HG02623 (cell line): ENCODE results near the gene UBASH3B.

Experiments used
- ATAC-seq: cut with Tn5 transposase; IDR thresholded peaks from one replicate; pipeline ENCODE4 v1.9.1; 2021; ENCODE audit warnings: moderate library complexity; ENCODE audit not compliant: unreplicated experiment

The UBASH3B gene

DNA sequence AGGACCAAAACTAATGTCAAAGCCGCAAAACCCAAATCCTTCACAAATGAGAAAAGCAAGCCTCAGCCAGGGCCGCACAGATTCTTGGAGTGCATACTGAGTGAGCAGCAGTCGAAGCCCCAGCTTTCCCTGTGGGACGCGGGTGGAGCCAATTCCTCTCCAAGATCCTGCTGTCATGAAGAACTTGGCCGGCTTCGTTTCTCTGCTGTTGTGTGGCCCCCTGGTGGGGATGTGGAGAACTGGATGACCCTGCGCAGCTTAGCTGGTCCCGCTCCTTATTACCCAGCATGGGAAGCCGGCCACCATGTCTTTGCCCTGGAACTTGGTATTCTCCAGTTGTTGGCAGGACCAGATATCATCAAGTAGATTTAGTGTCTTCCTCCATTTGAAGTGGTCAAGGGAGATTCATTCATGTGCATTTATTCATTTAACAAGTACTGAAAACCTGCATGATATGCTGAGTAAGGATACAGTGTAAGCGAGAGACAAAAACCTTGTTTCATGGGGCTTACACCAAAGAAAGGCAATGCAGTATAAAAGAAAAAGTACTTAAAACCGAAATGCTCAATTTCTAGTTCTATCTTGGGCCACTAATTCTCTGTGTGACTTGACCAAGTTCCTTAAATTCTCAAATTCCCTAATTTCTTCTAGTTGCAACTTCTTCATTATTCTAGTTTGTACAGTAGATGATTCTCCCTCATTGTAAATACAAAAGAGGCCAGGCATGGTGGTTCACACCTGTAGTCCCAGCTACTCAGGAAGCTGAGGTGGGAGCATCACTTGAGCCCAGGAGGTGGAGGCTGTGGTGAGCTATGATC is 126.1 kb downstream of the UBASH3B start:
- no peak for ATAC-seq

DNA sequence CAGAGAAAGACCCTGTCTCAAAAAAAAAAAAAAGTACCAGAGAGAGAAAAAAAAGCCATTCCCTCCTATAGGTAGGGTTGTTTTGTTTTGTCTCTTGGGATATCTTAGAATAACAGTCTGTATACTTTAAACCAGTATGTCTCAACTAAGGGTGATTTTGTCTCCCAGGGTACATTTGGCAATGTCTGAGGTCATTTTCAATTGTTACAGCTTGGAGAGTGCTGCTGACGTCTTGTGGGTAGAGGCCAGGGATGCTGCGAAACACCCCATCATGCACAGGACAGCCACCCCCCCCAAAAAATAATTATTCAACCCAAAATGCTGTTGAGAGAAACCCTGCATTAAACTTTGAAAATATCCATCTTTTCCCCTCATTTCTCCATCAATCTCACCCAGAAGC is 126.7 kb downstream of the UBASH3B start:
- ATAC-seq, result no peak

GRCh38 chr11:122784325-122784955 is 128.9 kb downstream of the UBASH3B start:
- ATAC-seq, result no peak

GRCh38 chr11:122785031-122785541 is 129.6 kb downstream of the UBASH3B start:
- no peak for ATAC-seq

- ATAC-seq, result no peak
These were observed 131.4 kb downstream of the UBASH3B start for GRCh38 chr11:122786896-122787295.

- ATAC-seq, result no peak
These were observed 133.4 kb downstream of the UBASH3B start for GRCh38 chr11:122788781-122789535.

DNA sequence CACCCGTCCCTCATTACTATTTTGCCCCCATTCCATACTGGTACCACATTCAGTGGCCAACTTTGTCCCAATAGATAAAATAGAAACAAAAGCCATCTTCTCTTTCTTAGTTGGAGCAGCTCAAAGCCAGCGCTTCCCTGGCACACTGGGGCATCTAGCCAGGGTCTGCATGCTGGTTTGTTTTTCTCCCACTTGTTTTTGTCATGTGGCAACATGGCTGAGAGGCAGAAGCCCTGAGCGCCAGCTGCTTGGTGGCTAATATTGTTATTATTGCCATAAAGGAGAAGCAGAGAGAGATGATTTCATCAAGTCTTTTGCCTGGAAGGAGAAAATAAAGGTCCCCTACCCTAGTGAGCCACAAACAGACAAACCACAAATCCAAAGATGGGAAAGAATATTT is 134.4 kb downstream of the UBASH3B start:
- ATAC-seq, result no peak

GRCh38 chr11:122791411-122791810 is 135.9 kb downstream of the UBASH3B start:
- ATAC-seq, result no peak

- no peak for ATAC-seq
These were observed 136.3 kb downstream of the UBASH3B start for GRCh38 chr11:122791836-122792235.

- ATAC-seq, result no peak
These were observed 138.0 kb downstream of the UBASH3B start for GRCh38 chr11:122793515-122793914.

GRCh38 chr11:122795307-122795706 is 139.8 kb downstream of the UBASH3B start:
- ATAC-seq, result no peak

- peak; percentile 53 for ATAC-seq
These were observed 140.7 kb downstream of the UBASH3B start for GRCh38 chr11:122796128-122796717.

GRCh38 chr11:122797651-122798050 is 142.1 kb downstream of the UBASH3B start:
- no peak for ATAC-seq

GRCh38 chr11:122799406-122800105 is 144.0 kb downstream of the UBASH3B start:
- no peak for ATAC-seq

GRCh38 chr11:122802876-122803275 is 147.4 kb downstream of the UBASH3B start:
- no peak for ATAC-seq

DNA sequence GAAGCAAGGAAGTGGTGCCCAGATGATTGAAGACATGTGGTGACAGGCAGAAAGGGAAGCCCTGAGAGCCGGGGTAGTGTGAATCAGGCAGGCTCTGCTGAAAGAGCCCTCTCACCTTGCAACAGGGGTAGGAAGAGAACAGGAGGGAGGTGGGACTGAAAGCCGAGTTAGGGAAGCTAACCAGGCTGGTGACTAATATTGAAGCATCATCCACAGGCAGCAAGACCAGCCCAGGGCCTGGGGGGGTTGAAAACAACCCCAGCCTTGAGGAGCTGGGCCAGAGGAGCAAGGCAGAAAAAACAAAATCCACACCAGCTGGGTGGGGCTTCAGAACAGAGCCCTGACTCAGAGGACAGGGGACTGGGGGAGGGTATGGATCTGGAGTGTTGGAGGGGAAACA is 147.8 kb downstream of the UBASH3B start:
- no peak for ATAC-seq

DNA sequence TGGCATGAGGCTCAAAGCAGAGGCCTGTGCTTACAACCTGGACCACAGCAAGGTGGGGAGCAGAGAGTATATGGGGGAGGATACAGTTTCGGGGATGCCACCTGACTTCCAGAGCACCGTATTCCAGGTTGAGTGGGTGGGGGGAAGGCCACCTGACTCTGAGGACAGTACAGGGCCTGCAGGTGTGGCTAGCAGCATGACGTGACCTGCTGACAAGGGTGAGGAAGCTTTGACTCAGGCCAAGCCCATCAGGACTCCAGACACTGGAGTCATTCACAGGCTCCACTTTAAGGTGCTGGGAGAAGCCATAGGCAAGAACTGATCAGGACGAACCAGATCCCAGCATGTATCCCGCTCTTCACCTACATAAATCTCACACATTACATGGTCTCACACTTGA is 148.2 kb downstream of the UBASH3B start:
- ATAC-seq, result no peak

DNA sequence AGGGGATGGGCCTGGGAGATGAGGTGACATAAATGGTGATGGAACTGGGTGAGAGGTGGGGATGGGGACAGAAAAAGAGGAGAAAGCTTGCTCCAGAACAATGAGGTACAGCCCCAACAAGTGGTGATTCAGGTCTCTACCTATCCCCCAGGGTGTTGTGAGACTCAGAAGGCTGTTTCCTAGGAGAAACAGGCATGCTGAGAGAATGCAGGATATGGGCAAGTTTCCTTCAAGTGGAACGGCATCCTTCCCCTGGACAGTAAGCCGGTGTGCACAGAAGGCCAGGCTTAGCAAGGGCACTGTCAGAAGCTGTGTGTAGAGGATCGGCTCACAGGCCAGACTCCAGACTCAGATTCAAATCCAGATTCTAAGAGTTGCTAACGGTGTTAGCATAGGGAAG is 148.6 kb downstream of the UBASH3B start:
- no peak for ATAC-seq

- ATAC-seq, result no peak
These were observed 149.3 kb downstream of the UBASH3B start for GRCh38 chr11:122804796-122805195.

DNA sequence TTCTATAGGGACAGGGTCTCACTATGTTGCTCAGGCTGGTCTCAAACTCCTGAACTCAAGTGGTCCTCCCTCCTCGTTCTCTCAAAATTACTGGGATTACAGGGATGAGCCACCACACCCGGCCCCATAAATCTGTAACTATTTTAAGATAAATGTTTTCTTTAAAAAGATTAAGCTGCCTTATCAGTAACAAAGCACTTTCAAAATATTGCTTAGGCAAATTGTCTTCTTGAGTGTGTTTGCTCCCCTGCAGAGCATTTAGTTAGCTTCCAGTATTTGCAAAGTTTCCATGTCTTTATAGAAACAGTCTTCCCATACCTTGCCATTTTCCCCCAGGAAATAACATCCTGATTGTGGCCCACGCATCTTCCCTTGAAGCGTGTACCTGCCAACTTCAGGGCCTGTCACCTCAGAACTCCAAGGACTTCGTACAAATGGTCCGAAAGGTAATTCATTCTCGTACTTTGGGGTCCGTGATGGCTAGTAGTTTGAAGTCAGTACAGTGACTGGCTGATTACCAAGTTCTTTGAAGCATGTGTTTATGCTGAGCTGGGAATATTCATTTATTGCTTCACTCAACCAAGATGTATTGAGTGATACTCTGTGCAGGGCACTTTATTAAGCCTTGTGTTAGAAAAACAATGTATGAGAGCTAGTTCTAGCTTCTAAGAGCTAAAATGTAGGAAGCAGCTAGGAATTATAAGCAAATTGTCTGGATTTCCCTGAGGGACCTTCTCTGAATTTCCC is 152.4 kb downstream of the UBASH3B start:
- ATAC-seq, result no peak
